ENCODE measurements around the gene CDX2. TPM values are rescaled to one million over a fixed set of nuclear protein-coding genes. Genes with fewer than 3 reads are reported as not detected.
"Not testable (repeated sequence)": the region's sequence is repeated elsewhere in the genome, so short reads cannot be mapped to it uniquely, and the experiment has no call there.

CDX2 gene
- total and polyA plus RNA-seq, 4 donors: not detected

GRCh38 chr13:28010046-28010445 is 40.9 kb upstream of the CDX2 start:
- Histone ChIP-seq H3K27ac (ENCODE audit: low read depth in 1 of 2, low read length in 2 of 2) (no peak overlapping the region), H3K4me1 (ENCODE audit: control insufficient read depth in 4 of 4, insufficient read depth in 4 of 4, low read length in 3 of 4) (no peaks in the 10 kb centered on the region), H3K9me3 (ENCODE audit: control insufficient read depth in 4 of 4, low read length in 3 of 4) (no peaks in the 10 kb centered on the region), H3K27me3 (ENCODE audit: control insufficient read depth in 4 of 4, insufficient read depth in 4 of 4, low read length in 3 of 4) (peaks cover 0 to 3% (median 0%) of the 10 kb centered on the region in 4 donors), H3K4me3 (ENCODE audit: low read depth in 1 of 3, low read length in 3 of 3) (no peak overlapping the region), H3K36me3 (ENCODE audit: control insufficient read depth in 4 of 4, insufficient read depth in 3 of 4, low read depth in 1 of 4, low read length in 3 of 4) (no peaks in the 10 kb centered on the region), H3K9ac (ENCODE audit: low read depth in 1 of 2, low read length in 2 of 2) (no peak overlapping the region)
- WGBS: 81% methylated on average over 5 of the region's 5 CpGs
- TF ChIP-seq ZBTB33 (IDR thresholded peaks at IDR 0.05): no peak
- no peak for TF ChIP-seq NR2F2 (IDR thresholded peaks at IDR 0.05)
- TF ChIP-seq FOXA2 (IDR thresholded peaks at IDR 0.05): no peak
- no peak for TF ChIP-seq TAF1 (conservative IDR thresholded peaks at IDR 0.05)
- no peak for TF ChIP-seq YY1 (IDR thresholded peaks at IDR 0.05)
- TF ChIP-seq EGR1 (IDR thresholded peaks at IDR 0.05; ENCODE audit: low read depth in 2 of 2): no peak
- no peak for TF ChIP-seq RAD21 (IDR thresholded peaks at IDR 0.05)
- no peak for TF ChIP-seq JUND (IDR thresholded peaks at IDR 0.05)
- no peak for TF ChIP-seq REST (IDR thresholded peaks at IDR 0.05)
- TF ChIP-seq HNF4G (IDR thresholded peaks at IDR 0.05): no peak
- TF ChIP-seq RXRA (IDR thresholded peaks at IDR 0.05): no peak
- no peak for TF ChIP-seq HNF4A (conservative IDR thresholded peaks at IDR 0.05)
- no peak for DNase-seq (ENCODE audit: low spot score)

GRCh38 chr13:28005016-28005415 is 35.9 kb upstream of the CDX2 start:
- not testable (repeated sequence) for H3K36me3 ChIP-seq (ENCODE audit: control insufficient read depth in 4 of 4, insufficient read depth in 3 of 4, low read depth in 1 of 4, low read length in 3 of 4); H3K4me3 ChIP-seq (ENCODE audit: low read depth in 1 of 3, low read length in 3 of 3); H3K27me3 ChIP-seq (ENCODE audit: control insufficient read depth in 4 of 4, insufficient read depth in 4 of 4, low read length in 3 of 4); H3K9ac ChIP-seq (ENCODE audit: low read depth in 1 of 2, low read length in 2 of 2); H3K4me1 ChIP-seq (ENCODE audit: control insufficient read depth in 4 of 4, insufficient read depth in 4 of 4, low read length in 3 of 4); H3K27ac ChIP-seq (ENCODE audit: low read depth in 1 of 2, low read length in 2 of 2); DNase-seq (ENCODE audit: low spot score); H3K9me3 ChIP-seq (ENCODE audit: control insufficient read depth in 4 of 4, low read length in 3 of 4)
- 96% methylated on average over 13 of the region's 13 CpGs for WGBS

- no peak overlapping the region for H3K9ac ChIP-seq (ENCODE audit: low read depth in 1 of 2, low read length in 2 of 2)
- H3K4me3 ChIP-seq (ENCODE audit: low read depth in 1 of 3, low read length in 3 of 3): no peak overlapping the region
- no peaks in the 10 kb centered on the region for H3K9me3 ChIP-seq (ENCODE audit: control insufficient read depth in 4 of 4, low read length in 3 of 4)
- no peaks in the 10 kb centered on the region for H3K36me3 ChIP-seq (ENCODE audit: control insufficient read depth in 4 of 4, insufficient read depth in 3 of 4, low read depth in 1 of 4, low read length in 3 of 4)
- no peaks in the 10 kb centered on the region for H3K27me3 ChIP-seq (ENCODE audit: control insufficient read depth in 4 of 4, insufficient read depth in 4 of 4, low read length in 3 of 4)
- DNase-seq (ENCODE audit: low spot score): no peak
- H3K27ac ChIP-seq (ENCODE audit: low read depth in 1 of 2, low read length in 2 of 2): no peak overlapping the region
- no peaks in the 10 kb centered on the region for H3K4me1 ChIP-seq (ENCODE audit: control insufficient read depth in 4 of 4, insufficient read depth in 4 of 4, low read length in 3 of 4)
- 94% methylated on average over 6 of the region's 6 CpGs for WGBS
- TF ChIP-seq FOXA2 (IDR thresholded peaks at IDR 0.05): no peak
- no peak for TF ChIP-seq MAX (IDR thresholded peaks at IDR 0.05)
- TF ChIP-seq CTCF (IDR thresholded peaks at IDR 0.05; ENCODE audit: low read depth, low read length, missing input control): no peak
- no peak for TF ChIP-seq HNF4G (IDR thresholded peaks at IDR 0.05)
- TF ChIP-seq REST (IDR thresholded peaks at IDR 0.05): no peak
- no peak for TF ChIP-seq TAF1 (conservative IDR thresholded peaks at IDR 0.05)
- no peak for TF ChIP-seq JUND (IDR thresholded peaks at IDR 0.05)
- no peak for TF ChIP-seq EGR1 (IDR thresholded peaks at IDR 0.05; ENCODE audit: low read depth in 2 of 2)
- TF ChIP-seq ATF3 (IDR thresholded peaks at IDR 0.05): no peak
- no peak for TF ChIP-seq FOXA1 (IDR thresholded peaks at IDR 0.05)
Observed at GRCh38 chr13:28002886-28003698, 34.0 kb upstream of the CDX2 start.
